Measurements from ENCODE around the gene CLEC4D. TPM values are rescaled to one million over a fixed set of nuclear protein-coding genes. Genes with fewer than 3 reads are reported as not detected.

Gene CLEC4D
- polyA plus RNA-seq (2013, experiment 1 of 2) = 0.17 TPM
- 0.10 TPM for polyA plus RNA-seq (2013, experiment 2 of 2)

DNA sequence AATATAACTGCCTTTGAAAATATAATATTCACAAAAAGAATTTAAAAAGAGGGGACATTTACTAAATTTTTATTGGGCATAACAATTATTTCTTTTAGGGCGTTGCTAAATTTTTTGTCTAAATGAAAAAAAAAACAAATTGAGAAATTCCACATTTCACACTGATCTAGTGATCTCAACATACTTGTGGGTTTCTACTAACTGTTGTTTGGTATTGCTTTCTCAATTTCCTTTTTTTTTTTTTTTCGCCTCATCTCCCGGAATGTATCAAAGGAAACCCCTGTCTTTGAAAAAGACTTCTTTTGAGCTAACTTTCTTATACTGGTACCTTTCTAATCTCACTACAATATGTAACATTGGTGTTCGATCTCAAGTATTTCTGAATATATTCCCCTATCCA is at the start of gene CLEC4D:
TSS of gene CLEC4D (plus strand) at position 248 of the 400 bp plus-strand sequence. CDS start 230 bp downstream, outside the sequence.
- Histone ChIP-seq H2BK5ac (ENCODE audit: low read length) (peak within 1 kb of the TSS; percentile 19), H3K14ac (ENCODE audit: low read length) (no peak within 1 kb of the TSS)

DNA sequence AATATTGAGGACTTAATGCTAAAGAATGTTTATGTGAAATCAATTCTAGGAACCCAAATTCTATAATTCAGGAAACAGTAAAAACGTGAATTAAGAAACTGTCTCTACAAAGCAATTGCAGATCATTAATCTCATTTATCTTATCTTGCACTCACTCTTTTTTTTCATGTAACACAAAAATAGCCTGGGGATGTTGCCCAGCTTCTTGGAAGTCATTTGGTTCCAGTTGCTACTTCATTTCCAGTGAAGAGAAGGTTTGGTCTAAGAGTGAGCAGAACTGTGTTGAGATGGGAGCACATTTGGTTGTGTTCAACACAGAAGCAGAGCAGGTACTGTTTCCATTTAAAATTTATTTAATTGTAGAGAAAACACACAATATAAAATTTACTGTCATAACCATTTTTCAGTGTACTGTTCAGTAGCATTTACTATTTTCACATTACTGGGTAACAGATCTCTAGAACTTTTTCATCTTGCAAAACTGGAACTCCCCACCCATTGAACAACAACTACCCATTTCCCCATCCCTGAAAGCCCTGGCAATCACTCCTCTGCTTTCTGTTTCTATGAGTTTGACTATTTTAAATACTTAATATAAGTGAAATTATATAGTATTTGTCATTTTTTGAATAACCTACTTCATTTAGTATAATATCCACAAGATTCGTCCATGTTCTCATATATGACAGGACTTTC is 47.9 kb upstream of the CLEC4D start:
- H3K79me1 ChIP-seq (ENCODE audit: low read depth, low read length) = no peaks in the 10 kb centered on the region
- H3K4me1 ChIP-seq (ENCODE audit: control insufficient read depth in 2 of 2, insufficient read depth in 1 of 2, low read depth in 1 of 2, low read length in 2 of 2) = peaks cover 0 to 2% of the 10 kb centered on the region in 2 donors
- H3K4ac ChIP-seq (ENCODE audit: low read length) = no peak overlapping the region
- H2BK120ac ChIP-seq (ENCODE audit: low read depth, low read length) = no peak overlapping the region
- H3K9ac ChIP-seq (ENCODE audit: low read depth, low read length, poor library complexity) = no peak overlapping the region
- no peak for DNase-seq (ENCODE audit: low spot score)
- no peak overlapping the region for H3K23ac ChIP-seq (ENCODE audit: low read depth, low read length, poor library complexity)
- H4K91ac ChIP-seq (ENCODE audit: low read depth, low read length, poor library complexity) = no peak overlapping the region
- H3K4me2 ChIP-seq (ENCODE audit: insufficient read depth, low read length, poor library complexity, severe bottlenecking) = no peak overlapping the region
- no peak overlapping the region for H3K14ac ChIP-seq (ENCODE audit: low read length)
- no peaks in the 10 kb centered on the region for H3K27me3 ChIP-seq (ENCODE audit: control insufficient read depth in 3 of 3, insufficient read depth in 3 of 3, low read depth in 1 of 3, low read length in 3 of 3)
- H3K9me3 ChIP-seq (replicated peaks in 1 of 2; ENCODE audit: control insufficient read depth in 2 of 2, insufficient read depth in 1 of 2, low read depth in 1 of 2, low read length in 2 of 2) = no peaks in the 10 kb centered on the region
- H2AFZ ChIP-seq (ENCODE audit: low read length) = no peak overlapping the region
- no peak overlapping the region for H3K27ac ChIP-seq (replicated peaks; ENCODE audit: low read length)
- H2BK5ac ChIP-seq (ENCODE audit: low read length) = no peak overlapping the region
- H3K4me3 ChIP-seq (ENCODE audit: low read length in 2 of 2) = no peak overlapping the region
- H3K36me3 ChIP-seq (replicated peaks in 1 of 2; ENCODE audit: control insufficient read depth in 2 of 2, insufficient read depth in 2 of 2, low read length in 2 of 2) = no peaks in the 10 kb centered on the region
- H3K18ac ChIP-seq (ENCODE audit: low read length) = no peak overlapping the region
- no peak overlapping the region for H2BK15ac ChIP-seq (ENCODE audit: low read length)
- H4K8ac ChIP-seq (ENCODE audit: low read depth, low read length) = no peak overlapping the region
- H2BK12ac ChIP-seq (ENCODE audit: low read length) = no peak overlapping the region
- no peak overlapping the region for H2AK5ac ChIP-seq (ENCODE audit: low read depth, low read length)
- no CpG with 5 or more reads among the region's 2 CpGs for WGBS, 2 donors (ENCODE audit: extremely low coverage in 2 of 2, insufficient read length in 2 of 2, insufficient replicate concordance in 1 of 2)

More for the DNA sequence above, at the start of gene CLEC4D:
- no peak within 1 kb of the TSS for H2AFZ ChIP-seq (ENCODE audit: low read length)
- H4K8ac ChIP-seq (ENCODE audit: low read depth, low read length) = no peak within 1 kb of the TSS
- no peaks in the 10 kb centered on the region for H3K79me1 ChIP-seq (ENCODE audit: low read depth, low read length)
- peaks cover 0 to 13% of the 10 kb centered on the region in 2 donors for H3K4me1 ChIP-seq (ENCODE audit: control insufficient read depth in 2 of 2, insufficient read depth in 1 of 2, low read depth in 1 of 2, low read length in 2 of 2)
- H2BK120ac ChIP-seq (ENCODE audit: low read depth, low read length) = no peak within 1 kb of the TSS
- no peaks in the 10 kb centered on the region for H3K9me3 ChIP-seq (replicated peaks in 1 of 2; ENCODE audit: control insufficient read depth in 2 of 2, insufficient read depth in 1 of 2, low read depth in 1 of 2, low read length in 2 of 2)
- no peak within 1 kb of the TSS for H3K9ac ChIP-seq (ENCODE audit: low read depth, low read length, poor library complexity)
- H3K23ac ChIP-seq (ENCODE audit: low read depth, low read length, poor library complexity) = no peak within 1 kb of the TSS
- no peak within 1 kb of the TSS for H3K4ac ChIP-seq (ENCODE audit: low read length)
- H3K27ac ChIP-seq (replicated peaks; ENCODE audit: low read length) = no peak within 1 kb of the TSS
- no peaks in the 10 kb centered on the region for H3K36me3 ChIP-seq (replicated peaks in 1 of 2; ENCODE audit: control insufficient read depth in 2 of 2, insufficient read depth in 2 of 2, low read length in 2 of 2)
- no peak within 1 kb of the TSS for H4K91ac ChIP-seq (ENCODE audit: low read depth, low read length, poor library complexity)
- no peak within 1 kb of the TSS for H3K18ac ChIP-seq (ENCODE audit: low read length)
- H2AK5ac ChIP-seq (ENCODE audit: low read depth, low read length) = no peak within 1 kb of the TSS
- H3K4me3 ChIP-seq (ENCODE audit: low read length in 2 of 2) = no peak within 1 kb of the TSS
- no peak within 1 kb of the TSS for H3K4me2 ChIP-seq (ENCODE audit: insufficient read depth, low read length, poor library complexity, severe bottlenecking)
- no CpG with 5 or more reads among the region's 4 CpGs for WGBS, 2 donors (ENCODE audit: extremely low coverage in 2 of 2, insufficient read length in 2 of 2, insufficient replicate concordance in 1 of 2)
- H2BK12ac ChIP-seq (ENCODE audit: low read length) = no peak within 1 kb of the TSS
- peaks cover 0 to 3% (median 2%) of the 10 kb centered on the region in 3 experiments for H3K27me3 ChIP-seq (ENCODE audit: control insufficient read depth in 3 of 3, insufficient read depth in 3 of 3, low read depth in 1 of 3, low read length in 3 of 3)
- no peak within 1 kb of the TSS for H2BK15ac ChIP-seq (ENCODE audit: low read length)
- DNase-seq (ENCODE audit: low spot score) = no peak

DNA sequence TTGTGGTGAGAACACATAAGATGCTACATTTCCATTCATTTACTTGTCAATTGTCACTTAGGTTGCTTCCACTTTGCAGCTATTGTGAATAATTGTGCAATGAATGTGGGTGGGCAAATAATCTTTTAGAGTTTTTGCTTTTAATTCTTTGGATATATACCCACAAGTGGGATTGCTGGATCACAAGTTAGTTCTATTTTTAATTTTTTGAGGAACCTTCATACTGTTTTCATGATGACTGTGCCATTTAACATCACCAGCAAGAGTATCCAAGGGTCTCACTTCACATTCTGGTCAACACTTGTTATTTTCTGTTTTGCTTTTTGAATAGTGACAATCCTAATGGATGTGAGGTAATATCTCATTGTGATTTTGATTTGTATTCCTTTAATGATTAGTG is 47.1 kb upstream of the CLEC4D start:
- Histone ChIP-seq H3K4ac (ENCODE audit: low read length) (no peak overlapping the region), H3K4me3 (ENCODE audit: low read length in 2 of 2) (no peak overlapping the region), H3K4me1 (ENCODE audit: control insufficient read depth in 2 of 2, insufficient read depth in 1 of 2, low read depth in 1 of 2, low read length in 2 of 2) (peaks cover 0 to 2% of the 10 kb centered on the region in 2 donors), H2AFZ (ENCODE audit: low read length) (no peak overlapping the region), H2BK5ac (ENCODE audit: low read length) (no peak overlapping the region), H3K18ac (ENCODE audit: low read length) (no peak overlapping the region), H4K8ac (ENCODE audit: low read depth, low read length) (no peak overlapping the region), H3K36me3 (replicated peaks in 1 of 2; ENCODE audit: control insufficient read depth in 2 of 2, insufficient read depth in 2 of 2, low read length in 2 of 2) (no peaks in the 10 kb centered on the region), H3K79me1 (ENCODE audit: low read depth, low read length) (no peaks in the 10 kb centered on the region), H2AK5ac (ENCODE audit: low read depth, low read length) (no peak overlapping the region), H2BK15ac (ENCODE audit: low read length) (no peak overlapping the region), H2BK12ac (ENCODE audit: low read length) (no peak overlapping the region), H4K91ac (ENCODE audit: low read depth, low read length, poor library complexity) (no peak overlapping the region), H3K9ac (ENCODE audit: low read depth, low read length, poor library complexity) (no peak overlapping the region), H3K23ac (ENCODE audit: low read depth, low read length, poor library complexity) (no peak overlapping the region), H3K27me3 (ENCODE audit: control insufficient read depth in 3 of 3, insufficient read depth in 3 of 3, low read depth in 1 of 3, low read length in 3 of 3) (no peaks in the 10 kb centered on the region), H3K4me2 (ENCODE audit: insufficient read depth, low read length, poor library complexity, severe bottlenecking) (no peak overlapping the region), H3K14ac (ENCODE audit: low read length) (no peak overlapping the region), H2BK120ac (ENCODE audit: low read depth, low read length) (no peak overlapping the region), H3K9me3 (replicated peaks in 1 of 2; ENCODE audit: control insufficient read depth in 2 of 2, insufficient read depth in 1 of 2, low read depth in 1 of 2, low read length in 2 of 2) (no peaks in the 10 kb centered on the region), H3K27ac (replicated peaks; ENCODE audit: low read length) (no peak overlapping the region)
- no peak for DNase-seq (ENCODE audit: low spot score)

DNA sequence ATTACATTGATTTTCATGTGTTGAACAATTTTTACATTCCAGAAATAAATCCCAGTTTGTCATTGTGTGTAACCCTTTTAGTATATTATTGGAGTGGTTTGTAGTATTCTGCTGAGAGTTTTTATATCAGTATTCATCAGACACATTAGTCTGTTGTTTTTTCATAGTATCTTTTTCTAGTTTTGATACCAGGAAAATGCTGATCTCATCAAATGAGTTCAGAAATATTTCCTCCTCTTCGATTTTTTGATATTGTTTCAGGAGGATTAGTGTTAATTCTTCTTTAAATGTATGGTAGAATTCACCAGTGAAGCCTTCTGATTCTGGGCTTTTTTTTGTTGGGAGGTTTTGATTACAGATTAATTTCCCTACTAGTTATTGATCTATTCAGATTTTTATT is 42.2 kb upstream of the CLEC4D start:
- Histone ChIP-seq H4K8ac (ENCODE audit: low read depth, low read length) (no peak overlapping the region), H3K4ac (ENCODE audit: low read length) (no peak overlapping the region)
- no CpG with 5 or more reads among the region's 1 CpG for WGBS, 2 donors (ENCODE audit: extremely low coverage in 2 of 2, insufficient read length in 2 of 2, insufficient replicate concordance in 1 of 2)

More for the DNA sequence above, 42.2 kb upstream of the CLEC4D start:
- Histone ChIP-seq H3K27ac (replicated peaks; ENCODE audit: low read length) (no peak overlapping the region), H3K4me3 (ENCODE audit: low read length in 2 of 2) (no peak overlapping the region), H2BK120ac (ENCODE audit: low read depth, low read length) (no peak overlapping the region), H3K14ac (ENCODE audit: low read length) (no peak overlapping the region), H4K91ac (ENCODE audit: low read depth, low read length, poor library complexity) (no peak overlapping the region), H3K4me1 (ENCODE audit: control insufficient read depth in 2 of 2, insufficient read depth in 1 of 2, low read depth in 1 of 2, low read length in 2 of 2) (peaks cover 0 to 1% of the 10 kb centered on the region in 2 donors), H2BK5ac (ENCODE audit: low read length) (no peak overlapping the region), H3K79me1 (ENCODE audit: low read depth, low read length) (no peaks in the 10 kb centered on the region), H2AK5ac (ENCODE audit: low read depth, low read length) (no peak overlapping the region), H2AFZ (ENCODE audit: low read length) (no peak overlapping the region), H3K9me3 (replicated peaks in 1 of 2; ENCODE audit: control insufficient read depth in 2 of 2, insufficient read depth in 1 of 2, low read depth in 1 of 2, low read length in 2 of 2) (no peaks in the 10 kb centered on the region), H3K36me3 (replicated peaks in 1 of 2; ENCODE audit: control insufficient read depth in 2 of 2, insufficient read depth in 2 of 2, low read length in 2 of 2) (no peaks in the 10 kb centered on the region), H2BK15ac (ENCODE audit: low read length) (no peak overlapping the region), H3K4me2 (ENCODE audit: insufficient read depth, low read length, poor library complexity, severe bottlenecking) (no peak overlapping the region), H2BK12ac (ENCODE audit: low read length) (no peak overlapping the region), H3K27me3 (ENCODE audit: control insufficient read depth in 3 of 3, insufficient read depth in 3 of 3, low read depth in 1 of 3, low read length in 3 of 3) (no peaks in the 10 kb centered on the region), H3K18ac (ENCODE audit: low read length) (no peak overlapping the region), H3K23ac (ENCODE audit: low read depth, low read length, poor library complexity) (no peak overlapping the region), H3K9ac (ENCODE audit: low read depth, low read length, poor library complexity) (no peak overlapping the region)
- DNase-seq (ENCODE audit: low spot score) = no peak

Data from neuronal stem cell (in vitro differentiated cells).